Stimulated activated CD4-positive, alpha-beta T cell treated with anti-CD3 and anti-CD28 coated beads, Interleukin-12 subunit alpha, Interleukin-12 subunit beta, amount 100 ng/mL, for 4 hours (primary cell): Measurements from ENCODE around the gene MAP1LC3A.
"Not testable (repeated sequence)": the region's sequence is repeated elsewhere in the genome, so short reads cannot be mapped to it uniquely, and the experiment has no call there.

Source experiments
- DNase-seq: peaks from one replicate; pipeline ENCODE4 v3.0.0-alpha.2; 2020

MAP1LC3A gene

GRCh38 chr20:34558320-34559218 lies at the start of gene MAP1LC3A:
Gene MAP1LC3A, plus strand, starts transcription at chr20:34558718. Its CDS starts 151 bp downstream, at chr20:34558869.
- DNase-seq = peak; percentile 92

GRCh38 chr20:34510575-34510974 lies 47.9 kb upstream of the MAP1LC3A start:
- no peak for DNase-seq

- DNase-seq = no peak
These were observed 46.6 kb upstream of the MAP1LC3A start for GRCh38 chr20:34511891-34512265.

DNA sequence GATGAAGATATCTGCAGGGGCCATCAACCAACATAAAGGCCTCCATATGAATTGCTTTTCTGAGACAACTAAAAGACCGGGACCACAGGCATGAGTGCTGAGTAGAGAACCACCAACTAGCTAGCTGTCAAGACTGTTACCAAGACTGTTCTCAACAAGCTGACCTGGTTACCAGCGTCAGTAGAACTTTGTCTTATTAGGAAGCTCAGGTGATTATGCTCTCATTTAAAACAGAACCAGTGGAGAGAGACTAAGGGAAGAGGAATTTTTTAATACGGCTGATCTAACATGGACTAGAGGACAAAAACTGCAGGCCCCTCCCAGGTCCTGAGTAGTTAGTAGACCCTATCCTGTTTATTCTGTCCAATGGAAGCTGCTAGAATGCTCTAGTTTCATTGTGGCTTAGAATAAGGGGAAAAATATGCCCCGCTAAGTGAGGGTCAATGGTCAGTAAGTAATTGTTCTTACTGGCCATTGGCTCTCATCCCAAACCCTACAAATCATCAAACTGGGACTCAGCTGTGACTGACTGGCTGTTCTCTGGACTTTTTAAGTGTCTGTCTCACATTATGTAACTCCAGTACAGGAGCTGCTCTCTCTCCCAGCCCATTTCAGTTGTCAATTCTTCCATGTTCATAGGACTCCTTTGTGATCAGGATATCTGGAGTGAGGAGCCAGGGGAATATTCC lies 46.1 kb upstream of the MAP1LC3A start:
- no peak for DNase-seq

- DNase-seq = no peak
These were observed 45.5 kb upstream of the MAP1LC3A start for GRCh38 chr20:34512955-34513419.

DNA sequence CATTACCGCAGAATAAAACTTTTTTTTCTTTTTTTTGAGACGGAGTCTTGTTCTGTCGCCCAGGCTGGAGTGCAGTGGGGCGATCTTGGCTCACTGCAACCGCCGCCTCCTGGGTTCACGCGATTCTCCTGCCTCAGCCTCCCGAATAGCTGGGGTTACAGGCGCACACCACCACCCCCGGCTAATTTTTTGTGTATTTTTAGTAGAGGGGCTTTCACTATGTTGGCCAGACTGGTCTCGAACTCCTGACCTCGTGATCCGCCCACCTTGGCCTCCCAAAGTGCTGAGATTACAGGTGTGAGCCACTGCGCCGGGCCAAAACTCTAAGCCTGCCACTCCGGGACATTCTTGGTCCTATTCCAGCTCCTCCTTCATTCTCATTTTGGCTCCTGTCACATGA lies 44.5 kb upstream of the MAP1LC3A start:
- not testable (repeated sequence) for DNase-seq

- no peak for DNase-seq
These were observed 43.5 kb upstream of the MAP1LC3A start for GRCh38 chr20:34514897-34515483.

GRCh38 chr20:34515484-34516246 lies 42.9 kb upstream of the MAP1LC3A start:
- peak; percentile 63 for DNase-seq

DNA sequence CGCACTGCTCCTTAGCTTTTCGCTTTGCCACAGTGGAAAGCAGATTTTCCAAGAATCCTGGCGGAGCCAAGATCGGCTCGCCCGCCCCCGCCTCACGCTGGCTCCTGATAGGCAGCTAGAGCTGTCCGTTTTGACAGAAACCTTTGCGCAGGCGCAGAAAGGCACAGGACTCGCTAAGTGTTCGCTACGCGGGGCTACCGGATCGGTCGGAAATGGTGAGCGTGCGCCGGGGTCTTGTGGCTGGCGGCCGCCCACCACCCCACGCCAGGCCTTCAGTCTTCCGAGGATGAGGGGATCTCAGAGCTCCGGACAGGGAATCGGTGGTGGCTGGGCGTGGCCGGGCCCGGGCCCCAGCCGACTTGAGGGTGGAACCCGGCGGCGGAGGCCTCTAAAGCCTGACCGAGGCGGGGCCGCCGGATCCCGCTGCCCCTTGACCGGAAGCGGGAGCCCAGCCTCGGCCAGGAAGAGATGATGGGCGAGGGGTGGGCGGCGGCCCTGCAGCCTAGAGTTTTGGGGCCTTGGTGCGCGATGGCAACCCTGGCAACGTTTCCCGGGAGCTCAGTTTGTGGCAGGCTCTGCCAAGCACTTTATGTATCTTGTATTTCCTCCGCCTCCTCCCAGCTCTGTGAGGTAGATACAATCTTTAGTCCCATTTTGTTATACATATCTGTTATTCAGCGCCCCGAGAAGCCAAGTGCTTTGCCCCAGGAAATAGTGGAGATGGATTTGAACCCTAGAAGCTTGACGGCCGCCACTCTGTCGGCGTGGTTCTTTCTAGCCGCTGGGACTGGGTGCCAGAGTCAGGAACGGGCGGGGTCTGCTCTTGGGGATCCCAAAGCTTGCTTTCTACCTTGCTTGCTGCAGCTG lies 42.0 kb upstream of the MAP1LC3A start, which contains the start of gene DYNLRB1:
DYNLRB1 (plus strand) TSS at position 176 of the 867 bp plus-strand sequence; CDS start at position 213, 37 bp downstream.
- DNase-seq = peak; percentile 95

GRCh38 chr20:34517114-34517505 lies 41.4 kb upstream of the MAP1LC3A start:
- no peak for DNase-seq

DNA sequence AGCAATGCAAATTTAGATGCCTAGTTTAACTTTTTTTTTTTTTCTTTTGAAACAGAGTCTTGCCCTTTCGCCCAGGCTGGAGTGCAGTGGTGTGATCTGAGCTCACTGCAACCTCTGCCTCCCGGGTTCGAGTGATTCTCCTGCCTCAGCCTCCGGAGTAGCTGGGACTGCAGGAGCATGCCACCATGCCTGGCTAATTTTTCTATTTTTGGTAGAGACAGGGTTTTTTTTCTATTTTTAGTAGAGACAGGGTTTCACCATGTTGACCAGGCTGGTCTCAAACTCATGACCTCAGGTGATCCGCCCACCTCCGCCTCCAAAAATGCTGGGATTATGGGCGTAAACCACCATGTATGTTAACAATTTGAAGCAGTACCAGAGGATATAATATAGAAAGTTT lies 39.7 kb upstream of the MAP1LC3A start:
- not testable (repeated sequence) for DNase-seq

DNA sequence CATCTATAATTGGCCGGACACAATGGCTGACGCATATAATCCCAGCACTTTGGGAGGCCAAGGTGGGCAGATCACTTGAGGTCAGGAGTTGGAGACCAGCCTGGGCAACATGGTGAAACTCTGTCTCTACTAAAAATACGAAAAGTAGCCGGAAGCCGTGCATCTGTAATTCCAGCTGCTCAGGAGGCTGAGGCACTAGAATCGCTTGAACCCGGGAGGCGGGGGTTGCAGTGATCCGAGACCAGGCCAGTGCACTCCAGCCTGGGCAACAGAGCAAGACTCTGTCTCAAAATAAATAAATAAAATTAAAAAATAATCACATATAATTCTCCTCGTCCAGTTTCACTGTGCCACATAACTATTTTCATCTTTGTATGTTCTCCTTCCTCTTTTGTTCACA lies 38.7 kb upstream of the MAP1LC3A start:
- DNase-seq = not testable (repeated sequence)

DNA sequence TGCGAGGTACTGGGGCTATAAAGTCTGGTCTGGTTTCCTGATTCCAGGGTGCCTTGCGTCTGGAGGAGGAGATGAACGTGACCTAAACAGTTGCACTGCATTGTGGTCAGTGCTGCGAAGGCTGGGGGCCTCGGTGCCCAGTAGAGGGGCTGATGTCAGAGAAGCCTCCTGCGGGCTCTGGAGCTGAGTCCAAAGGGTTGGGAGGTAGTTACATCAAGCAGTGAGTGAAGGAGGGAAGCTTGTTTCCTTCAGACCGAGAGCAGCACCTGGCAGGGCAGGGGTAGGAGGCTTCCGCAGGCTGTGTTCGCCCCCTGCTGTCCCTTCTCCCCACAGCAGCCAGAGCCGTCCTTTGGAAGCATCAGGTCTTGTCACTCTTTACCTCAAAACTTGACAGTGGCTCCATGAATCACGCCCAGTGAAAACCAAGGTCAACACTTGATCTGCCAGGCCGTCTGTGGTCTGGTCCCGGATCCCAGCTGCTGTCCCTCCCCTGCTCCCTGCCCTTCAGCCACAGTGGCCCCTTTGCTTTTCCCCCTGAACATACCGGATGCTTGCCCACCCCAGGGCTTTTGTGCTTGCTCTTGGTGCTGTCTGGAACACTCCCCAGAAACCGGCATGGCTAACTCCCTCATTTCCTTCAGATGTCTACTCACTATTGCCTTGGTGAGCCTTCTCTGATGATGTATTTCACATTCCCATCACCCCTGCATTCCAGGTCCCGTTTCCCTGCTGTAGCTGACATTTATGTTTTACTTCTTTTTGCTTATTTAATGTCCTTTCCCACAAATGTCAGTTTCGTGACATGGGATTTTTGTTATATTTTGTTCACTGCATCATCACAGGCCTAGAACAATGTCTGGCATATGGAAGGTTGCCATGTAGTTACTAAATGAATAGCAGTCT lies 35.3 kb upstream of the MAP1LC3A start:
- peak; percentile 43 for DNase-seq

DNA sequence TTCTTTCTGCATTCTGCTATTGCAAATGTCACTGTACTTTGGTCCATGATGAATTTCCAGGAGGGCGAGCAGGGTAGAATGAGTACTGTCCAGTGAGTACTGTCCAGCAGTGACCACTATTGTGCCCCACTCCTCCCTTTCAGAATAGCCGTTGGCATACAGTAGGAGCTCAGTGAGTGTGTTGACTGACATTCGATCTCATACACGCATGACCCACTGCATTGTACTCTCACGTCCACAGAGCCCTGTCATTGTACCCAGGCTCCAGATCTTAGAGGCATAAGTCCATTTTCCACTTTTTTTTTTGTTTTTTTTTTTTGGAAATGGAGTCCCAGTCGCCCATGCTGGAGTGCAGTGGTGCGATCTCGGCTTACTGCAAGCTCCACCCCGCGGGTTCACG lies 34.1 kb upstream of the MAP1LC3A start:
- DNase-seq = no peak

DNA sequence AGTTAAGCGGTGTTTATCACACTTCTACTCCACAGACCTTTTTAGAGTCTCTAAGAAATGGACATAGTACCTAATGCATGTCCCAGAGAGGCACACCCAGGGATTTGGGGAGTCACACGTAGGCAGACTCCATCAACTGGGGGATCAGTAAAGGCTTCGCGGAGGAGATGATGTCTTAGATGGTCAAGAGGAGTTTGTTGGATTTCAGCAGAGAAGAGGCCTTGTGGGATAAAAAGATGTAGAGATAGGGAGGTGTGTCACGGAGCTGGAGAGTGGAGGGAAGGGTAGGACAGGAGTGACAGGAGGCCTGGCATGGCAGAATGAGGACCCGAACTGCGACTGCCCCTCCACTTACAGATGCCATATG lies 33.2 kb upstream of the MAP1LC3A start:
- no peak for DNase-seq

DNA sequence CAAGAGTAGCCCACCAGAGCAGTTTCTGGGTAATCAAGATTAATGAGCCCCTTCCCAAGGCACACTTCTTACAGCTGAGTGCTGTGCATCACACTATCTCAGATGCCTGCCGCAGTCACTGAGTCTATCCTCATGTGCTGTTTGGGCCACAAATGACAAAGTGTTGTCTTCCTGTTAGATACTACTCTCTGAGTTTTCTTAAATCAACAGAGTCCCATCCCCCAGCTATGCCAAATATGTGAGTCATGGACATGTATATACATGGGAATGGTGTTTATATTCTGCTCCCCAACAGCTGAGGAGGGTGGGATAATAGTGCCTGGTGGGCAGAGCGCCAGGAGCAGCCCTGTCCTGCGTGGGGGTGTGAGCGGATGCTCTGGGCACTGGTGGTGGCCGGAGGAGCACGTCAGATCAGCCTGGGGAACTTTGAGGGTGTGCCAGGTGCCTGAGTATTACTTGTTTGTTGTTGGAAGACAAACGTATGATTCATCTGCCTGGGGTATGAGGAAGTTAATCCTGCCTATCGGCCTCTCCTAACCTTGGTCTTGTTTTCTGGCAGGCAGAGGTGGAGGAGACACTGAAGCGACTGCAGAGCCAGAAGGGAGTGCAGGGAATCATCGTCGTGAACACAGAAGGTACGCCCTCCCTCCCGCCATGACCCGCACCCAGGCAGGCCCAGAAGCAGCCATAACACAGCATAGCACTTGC lies 32.7 kb upstream of the MAP1LC3A start:
- DNase-seq = no peak

- DNase-seq = no peak
These were observed 32.1 kb upstream of the MAP1LC3A start for GRCh38 chr20:34526466-34526865.

DNA sequence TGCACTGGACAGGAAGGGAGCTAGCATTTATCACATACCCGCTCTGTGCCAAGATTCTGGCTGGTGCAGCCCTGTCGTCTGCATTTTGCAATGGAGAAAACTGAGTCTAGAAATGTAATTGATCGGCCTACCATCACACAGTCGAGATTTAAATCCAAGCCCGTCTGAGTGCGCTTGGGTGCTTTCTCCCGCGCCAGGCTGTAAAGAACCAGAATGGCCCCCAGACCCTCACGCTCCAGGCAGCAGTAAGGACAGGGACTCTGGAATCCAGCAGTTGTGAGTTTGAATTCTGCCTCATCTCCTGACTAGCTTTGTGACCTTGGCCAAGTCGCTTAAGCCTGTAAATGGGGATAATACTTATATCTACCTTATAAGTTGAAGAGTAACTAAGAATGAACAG lies 31.5 kb upstream of the MAP1LC3A start:
- DNase-seq = no peak

DNA sequence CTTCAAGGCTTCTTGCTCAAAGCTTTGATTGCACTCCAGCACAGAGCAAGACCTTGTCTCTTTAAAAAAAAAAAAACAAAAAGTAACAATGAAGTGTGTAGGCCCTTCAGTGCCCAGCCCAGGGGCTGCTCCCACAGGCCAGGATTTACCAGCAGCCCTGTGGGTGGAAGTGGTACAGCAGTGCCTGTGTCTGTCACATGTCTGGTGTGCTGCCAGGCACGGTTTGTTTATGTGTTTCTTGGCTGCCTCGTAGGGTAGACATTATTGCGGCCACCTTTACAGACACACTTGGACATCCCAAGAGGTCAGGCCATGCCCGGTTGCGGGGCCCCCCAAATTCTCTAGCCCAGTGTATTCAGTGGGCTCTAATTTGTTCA lies 29.6 kb upstream of the MAP1LC3A start:
- DNase-seq = no peak

DNA sequence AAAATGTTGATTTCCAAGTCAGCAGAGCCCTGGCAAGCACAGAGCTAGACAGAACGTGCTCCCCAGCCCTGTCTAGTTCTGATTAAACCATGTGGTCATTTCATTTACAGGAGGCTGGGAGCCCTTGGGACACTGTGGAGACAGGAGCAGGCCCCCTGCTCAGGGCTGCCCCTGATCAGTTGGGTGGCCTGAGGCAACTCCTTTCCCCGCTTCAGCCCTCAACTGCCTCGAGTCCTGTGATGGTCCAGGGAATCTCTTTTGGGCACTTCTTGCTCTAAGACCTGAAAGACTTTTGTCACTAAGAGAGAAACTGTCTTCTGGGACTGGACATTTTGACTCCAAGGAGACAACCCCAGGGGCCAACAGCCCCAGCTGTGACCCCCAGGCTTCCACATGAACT lies 28.8 kb upstream of the MAP1LC3A start:
- DNase-seq = no peak
